ENCODE measurements around the gene SCGB2B2. TPM values are rescaled to one million over a fixed set of nuclear protein-coding genes. Genes with fewer than 3 reads are reported as not detected.

The SCGB2B2 gene
- total and polyA plus RNA-seq, 2 of the 4 experiments (the other 2 are of a cell fraction): not detected

- Histone ChIP-seq H4K5ac (ENCODE audit: low read depth, low read length) (no peak overlapping the region), H3K27ac (ENCODE audit: insufficient read depth, low read length) (no peak overlapping the region), H4K8ac (ENCODE audit: low read depth in 2 of 2, low read length in 2 of 2) (no peak overlapping the region), H2AK9ac (replicated peaks; ENCODE audit: low read depth, low read length, poor library complexity) (no peak overlapping the region), H3K4me1 (ENCODE audit: control insufficient read depth, insufficient read depth, low read length) (no peaks in the 10 kb centered on the region), H2AFZ (replicated peaks; ENCODE audit: low read length, poor library complexity) (no peak overlapping the region), H3K4ac (ENCODE audit: low read depth, low read length) (no peak overlapping the region), H2AK5ac (ENCODE audit: low read depth, low read length) (no peak overlapping the region), H2BK15ac (ENCODE audit: low read depth, low read length) (no peak overlapping the region), H3K27me3 (ENCODE audit: control insufficient read depth, insufficient read depth, low read length) (no peaks in the 10 kb centered on the region), H3K9me1 (ENCODE audit: insufficient read depth, low read length) (no peaks in the 10 kb centered on the region), H3K18ac (ENCODE audit: low read depth, low read length) (no peak overlapping the region), H3K23ac (ENCODE audit: low read depth, low read length) (no peak overlapping the region), H3K4me2 (ENCODE audit: low read depth, low read length) (no peak overlapping the region), H3K9me3 (ENCODE audit: control insufficient read depth, insufficient read depth, low read length) (no peaks in the 10 kb centered on the region), H2BK20ac (ENCODE audit: low read depth, low read length) (no peak overlapping the region), H3K36me3 (ENCODE audit: control insufficient read depth, insufficient read depth, low read length) (no peaks in the 10 kb centered on the region), H3K9ac (ENCODE audit: low read depth, low read length) (no peak overlapping the region), H3K14ac (replicated peaks; ENCODE audit: low read depth, low read length) (no peak overlapping the region), H4K91ac (ENCODE audit: insufficient read depth, low read depth, low read length) (no peak overlapping the region), H2BK5ac (ENCODE audit: low read depth, low read length, poor library complexity, severe bottlenecking) (no peak overlapping the region), H2BK120ac (ENCODE audit: low read depth, low read length) (no peak overlapping the region), H4K20me1 (ENCODE audit: insufficient read depth, low read length) (no peaks in the 10 kb centered on the region), H3K56ac (ENCODE audit: extremely low read depth, insufficient read depth, low read length) (no peak overlapping the region), H3K79me1 (ENCODE audit: low read depth in 1 of 2, low read length in 2 of 2) (no peaks in the 10 kb centered on the region), H3K4me3 (ENCODE audit: insufficient read depth, low read depth, low read length) (no peak overlapping the region)
- in situ Hi-C loops (cut with MboI; ENCODE audit: low sequenced_read_pairs): loop anchor here (25.0 kb wide), 1 partner anchor 570 kb away; no protein-coding TSS in a partner anchor
- TF ChIP-seq RFX5 (IDR thresholded peaks at IDR 0.05; ENCODE audit: low read depth, low read length) (no peak), CHD1 (IDR thresholded peaks at IDR 0.05; ENCODE audit: low read depth, low read length) (no peak), CEBPB (IDR thresholded peaks at IDR 0.05; ENCODE audit: low read depth, low read length) (no peak), MAFK (IDR thresholded peaks at IDR 0.05; ENCODE audit: low read depth, low read length) (no peak), FOS (IDR thresholded peaks at IDR 0.05; ENCODE audit: low read depth, low read length) (no peak)
- TF ChIP-seq, protein P1, sequence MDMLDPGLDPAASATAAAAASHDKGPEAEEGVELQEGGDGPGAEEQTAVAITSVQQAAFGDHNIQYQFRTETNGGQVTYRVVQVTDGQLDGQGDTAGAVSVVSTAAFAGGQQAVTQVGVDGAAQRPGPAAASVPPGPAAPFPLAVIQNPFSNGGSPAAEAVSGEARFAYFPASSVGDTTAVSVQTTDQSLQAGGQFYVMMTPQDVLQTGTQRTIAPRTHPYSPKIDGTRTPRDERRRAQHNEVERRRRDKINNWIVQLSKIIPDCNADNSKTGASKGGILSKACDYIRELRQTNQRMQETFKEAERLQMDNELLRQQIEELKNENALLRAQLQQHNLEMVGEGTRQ (IDR thresholded peaks at IDR 0.05; ENCODE audit: low read depth, low read length): no peak
- ChIA-PET CTCF (no interaction called here), POLR2A (ENCODE audit: unreplicated experiment) (no interaction called here)
- DNase-seq (no peak), ATAC-seq (ENCODE audit: low read depth) (no peak)
- 60% methylated on average over 1 of the region's 2 CpGs; no CpG with 5 or more reads in 1 of the 2 experiments for WGBS, 2 experiments (ENCODE audit: extremely low coverage in 2 of 2, insufficient read length in 1 of 2)
- intact Hi-C loops (cut with micrococcal nuclease): no loop called here
- dilution Hi-C loops (cut with HindIII; ENCODE audit: low sequenced_read_pairs, unreplicated experiment): no loop called here
- no TSS peak for BruUV-seq (replicated peaks)
These were observed 30.7 kb upstream of the SCGB2B2 start for GRCh38 chr19:34707661-34708060.

Data from IMR-90 (cell line).